ENCODE results near the gene GZMH. TPM values are rescaled to one million over a fixed set of nuclear protein-coding genes. Genes with fewer than 3 reads are reported as not detected.

GZMH gene
- total RNA-seq, 1 donor from 2014 or later = not detected

DNA sequence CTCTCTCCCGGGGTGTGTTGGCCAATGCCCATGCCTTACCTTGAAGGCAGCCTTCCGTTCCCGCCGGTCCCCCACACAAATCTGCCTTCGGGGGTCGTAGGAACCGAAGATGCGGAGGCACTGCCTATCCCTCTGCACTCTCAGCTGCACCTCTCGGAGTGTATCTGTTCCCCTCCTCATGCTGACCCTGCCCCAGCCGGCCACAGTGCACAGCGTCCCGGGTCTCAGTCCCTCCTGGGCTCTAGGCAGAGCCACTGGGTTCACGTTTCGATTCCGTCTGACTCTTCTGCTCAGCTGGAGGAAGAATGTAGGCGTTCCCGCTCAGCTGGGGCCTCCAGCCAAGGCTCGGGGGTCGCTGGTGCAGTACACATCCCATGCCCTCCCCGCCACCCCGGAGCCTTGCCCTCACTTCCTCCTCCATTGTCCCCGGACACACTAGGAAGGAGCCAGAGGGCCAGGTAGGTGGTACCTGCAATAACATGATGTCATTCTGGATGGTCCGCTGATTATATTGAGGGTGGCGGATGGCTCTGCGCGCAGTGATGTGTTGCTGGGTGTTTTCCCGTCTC is 35.2 kb downstream of the GZMH start:
- Mint-ChIP-seq H3K27ac (ENCODE audit: unreplicated experiment) (no peak overlapping the region), H3K36me3 (ENCODE audit: unreplicated experiment) (no peaks in the 10 kb centered on the region), H3K27me3 (ENCODE audit: unreplicated experiment) (no peaks in the 10 kb centered on the region), H3K4me3 (ENCODE audit: unreplicated experiment) (no peak overlapping the region), H3K9me3 (ENCODE audit: unreplicated experiment) (no peaks in the 10 kb centered on the region), H3K4me1 (ENCODE audit: unreplicated experiment) (no peaks in the 10 kb centered on the region)
- no peak for DNase-seq (ENCODE audit: extremely low spot score, unreplicated experiment)
- TF ChIP-seq, protein P1, sequence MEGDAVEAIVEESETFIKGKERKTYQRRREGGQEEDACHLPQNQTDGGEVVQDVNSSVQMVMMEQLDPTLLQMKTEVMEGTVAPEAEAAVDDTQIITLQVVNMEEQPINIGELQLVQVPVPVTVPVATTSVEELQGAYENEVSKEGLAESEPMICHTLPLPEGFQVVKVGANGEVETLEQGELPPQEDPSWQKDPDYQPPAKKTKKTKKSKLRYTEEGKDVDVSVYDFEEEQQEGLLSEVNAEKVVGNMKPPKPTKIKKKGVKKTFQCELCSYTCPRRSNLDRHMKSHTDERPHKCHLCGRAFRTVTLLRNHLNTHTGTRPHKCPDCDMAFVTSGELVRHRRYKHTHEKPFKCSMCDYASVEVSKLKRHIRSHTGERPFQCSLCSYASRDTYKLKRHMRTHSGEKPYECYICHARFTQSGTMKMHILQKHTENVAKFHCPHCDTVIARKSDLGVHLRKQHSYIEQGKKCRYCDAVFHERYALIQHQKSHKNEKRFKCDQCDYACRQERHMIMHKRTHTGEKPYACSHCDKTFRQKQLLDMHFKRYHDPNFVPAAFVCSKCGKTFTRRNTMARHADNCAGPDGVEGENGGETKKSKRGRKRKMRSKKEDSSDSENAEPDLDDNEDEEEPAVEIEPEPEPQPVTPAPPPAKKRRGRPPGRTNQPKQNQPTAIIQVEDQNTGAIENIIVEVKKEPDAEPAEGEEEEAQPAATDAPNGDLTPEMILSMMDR (IDR thresholded peaks at IDR 0.05) = no peak

DNA sequence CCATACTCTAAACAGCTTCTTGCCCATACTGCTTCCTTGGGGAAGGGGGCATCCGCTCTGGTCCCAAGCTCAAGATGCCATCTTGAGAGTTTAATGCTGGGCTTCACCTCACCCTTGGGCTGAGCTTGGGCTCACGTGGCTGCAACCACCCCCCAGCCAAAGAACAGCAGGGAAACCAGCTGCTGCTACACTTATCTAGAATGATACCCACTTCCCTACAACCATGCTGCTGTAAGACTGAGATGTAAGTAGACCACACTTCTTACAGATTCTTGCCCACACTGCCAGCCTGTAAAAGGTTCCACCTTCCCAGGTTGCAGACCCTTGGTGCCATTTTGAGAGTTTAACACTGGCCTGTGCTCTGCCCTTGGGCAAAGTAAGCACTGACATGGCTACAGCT is 43.2 kb downstream of the GZMH start:
- Mint-ChIP-seq H3K27ac (ENCODE audit: unreplicated experiment) (no peak overlapping the region), H3K4me1 (ENCODE audit: unreplicated experiment) (no peaks in the 10 kb centered on the region), H3K9me3 (ENCODE audit: unreplicated experiment) (peaks cover 14% of the 10 kb centered on the region), H3K4me3 (ENCODE audit: unreplicated experiment) (no peak overlapping the region), H3K36me3 (ENCODE audit: unreplicated experiment) (no peaks in the 10 kb centered on the region), H3K27me3 (ENCODE audit: unreplicated experiment) (no peaks in the 10 kb centered on the region)
- TF ChIP-seq, protein P1 (IDR thresholded peaks at IDR 0.05) = no peak
- no peak for DNase-seq (ENCODE audit: extremely low spot score, unreplicated experiment)

DNA sequence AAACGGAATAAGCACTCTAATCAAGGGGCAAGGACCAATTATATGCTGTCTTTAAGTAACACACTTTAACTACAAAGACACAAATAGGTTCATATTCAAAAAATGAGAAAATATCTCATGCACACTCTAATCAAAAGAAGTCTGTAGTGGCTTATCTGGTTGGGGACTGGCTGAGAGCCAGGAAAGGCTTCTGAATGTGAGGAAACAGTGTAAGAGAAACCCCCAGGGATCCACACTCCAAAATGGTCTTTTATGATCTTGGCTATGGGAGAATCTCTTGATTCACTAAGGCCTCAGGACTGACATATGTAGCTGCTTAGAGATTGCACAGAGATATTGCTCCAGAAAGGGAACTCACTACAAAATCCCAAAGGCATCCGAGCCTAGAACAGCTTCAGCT is 43.7 kb downstream of the GZMH start:
- Mint-ChIP-seq H3K4me3 (ENCODE audit: unreplicated experiment) (no peak overlapping the region), H3K36me3 (ENCODE audit: unreplicated experiment) (no peaks in the 10 kb centered on the region), H3K27me3 (ENCODE audit: unreplicated experiment) (no peaks in the 10 kb centered on the region), H3K9me3 (ENCODE audit: unreplicated experiment) (peaks cover 14% of the 10 kb centered on the region), H3K4me1 (ENCODE audit: unreplicated experiment) (no peaks in the 10 kb centered on the region), H3K27ac (ENCODE audit: unreplicated experiment) (no peak overlapping the region)
- no peak for DNase-seq (ENCODE audit: extremely low spot score, unreplicated experiment)
- TF ChIP-seq, protein P1 (IDR thresholded peaks at IDR 0.05) = no peak

DNA sequence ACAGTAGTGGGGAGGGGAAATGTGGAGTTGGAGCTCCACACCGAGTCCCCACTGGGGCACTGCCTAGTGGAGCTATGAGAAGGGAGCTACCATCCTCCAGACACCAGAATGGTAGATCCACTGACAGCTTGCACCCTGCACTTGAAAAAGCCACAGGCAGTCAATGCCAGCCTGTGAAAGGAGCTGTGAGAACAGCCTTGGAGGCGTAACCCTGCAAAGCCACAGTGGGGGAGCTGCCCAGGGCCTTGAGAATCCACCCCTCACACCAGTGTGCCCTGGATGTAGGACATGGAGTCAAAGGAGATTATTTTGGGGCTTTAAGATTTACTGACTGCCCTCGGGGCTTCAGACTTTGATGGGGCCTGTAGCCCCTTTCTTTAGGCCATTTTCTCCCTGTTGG is 46.0 kb downstream of the GZMH start:
- H3K27ac Mint-ChIP-seq (ENCODE audit: unreplicated experiment) = no peak overlapping the region
- no peaks in the 10 kb centered on the region for H3K36me3 Mint-ChIP-seq (ENCODE audit: unreplicated experiment)
- H3K27me3 Mint-ChIP-seq (ENCODE audit: unreplicated experiment) = no peaks in the 10 kb centered on the region
- H3K9me3 Mint-ChIP-seq (ENCODE audit: unreplicated experiment) = peaks cover 14% of the 10 kb centered on the region
- TF ChIP-seq, protein P1 (IDR thresholded peaks at IDR 0.05) = no peak
- DNase-seq (ENCODE audit: extremely low spot score, unreplicated experiment) = no peak
- H3K4me3 Mint-ChIP-seq (ENCODE audit: unreplicated experiment) = no peak overlapping the region
- no peaks in the 10 kb centered on the region for H3K4me1 Mint-ChIP-seq (ENCODE audit: unreplicated experiment)

DNA sequence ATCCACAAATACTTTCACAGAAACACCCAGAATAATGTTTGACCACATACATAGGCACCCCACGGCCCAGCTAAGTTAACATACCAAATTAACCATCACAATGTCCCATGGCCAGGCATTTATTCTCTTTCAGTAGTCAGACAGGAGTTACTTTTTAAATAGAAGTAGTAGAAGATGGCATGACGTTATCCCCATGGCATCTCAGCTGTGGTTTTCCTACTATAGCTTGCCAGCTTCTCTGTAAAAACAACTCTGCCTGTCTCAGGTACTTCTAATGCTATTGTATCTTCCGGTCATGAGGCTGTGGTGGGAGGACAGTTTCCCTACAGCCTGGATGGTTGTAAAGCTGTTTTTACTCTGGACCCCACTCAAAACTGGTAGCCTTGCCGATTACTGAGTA is 52.7 kb downstream of the GZMH start:
- Mint-ChIP-seq H3K27me3 (ENCODE audit: unreplicated experiment) (no peaks in the 10 kb centered on the region), H3K4me1 (ENCODE audit: unreplicated experiment) (no peaks in the 10 kb centered on the region), H3K36me3 (ENCODE audit: unreplicated experiment) (no peaks in the 10 kb centered on the region), H3K9me3 (ENCODE audit: unreplicated experiment) (no peaks in the 10 kb centered on the region), H3K27ac (ENCODE audit: unreplicated experiment) (no peak overlapping the region), H3K4me3 (ENCODE audit: unreplicated experiment) (no peak overlapping the region)
- TF ChIP-seq, protein P1 (IDR thresholded peaks at IDR 0.05) = no peak
- no peak for DNase-seq (ENCODE audit: extremely low spot score, unreplicated experiment)

Other genes starting within 250 kb of the GZMH start
- gene NFATC4, start 241.5 kb downstream of the GZMH start, total RNA-seq = 197 and 223 TPM in 2 replicates
- gene NYNRIN, start 210.7 kb downstream of the GZMH start, total RNA-seq = 39.6 and 40.2 TPM in 2 replicates
- gene CBLN3, start 180.0 kb downstream of the GZMH start, total RNA-seq = 5.5 and 6.1 TPM in 2 replicates
- gene KHNYN, start 179.7 kb downstream of the GZMH start, total RNA-seq = 59.9 and 60.9 TPM in 2 replicates
- gene SDR39U1, start 166.9 kb downstream of the GZMH start, total RNA-seq = 53.9 and 54.6 TPM in 2 replicates
- not detected in 2 replicates for gene CMA1, start 101.4 kb downstream of the GZMH start, total RNA-seq
- not detected in 2 replicates for gene CTSG, start 33.4 kb downstream of the GZMH start, total RNA-seq
- gene GZMB, start 24.5 kb upstream of the GZMH start, total RNA-seq = not detected in 2 replicates

Measured in osteocyte (in vitro differentiated cells).